ENCODE results near the gene BORCS6. TPM values are rescaled to one million over a fixed set of nuclear protein-coding genes. Genes with fewer than 3 reads are reported as not detected.
A peak's percentile ranks its signal among the peaks of the same experiment; 100 is the strongest.

Gene BORCS6
- polyA plus RNA-seq, 1 donor from 2014 or later: 12.1 TPM

DNA sequence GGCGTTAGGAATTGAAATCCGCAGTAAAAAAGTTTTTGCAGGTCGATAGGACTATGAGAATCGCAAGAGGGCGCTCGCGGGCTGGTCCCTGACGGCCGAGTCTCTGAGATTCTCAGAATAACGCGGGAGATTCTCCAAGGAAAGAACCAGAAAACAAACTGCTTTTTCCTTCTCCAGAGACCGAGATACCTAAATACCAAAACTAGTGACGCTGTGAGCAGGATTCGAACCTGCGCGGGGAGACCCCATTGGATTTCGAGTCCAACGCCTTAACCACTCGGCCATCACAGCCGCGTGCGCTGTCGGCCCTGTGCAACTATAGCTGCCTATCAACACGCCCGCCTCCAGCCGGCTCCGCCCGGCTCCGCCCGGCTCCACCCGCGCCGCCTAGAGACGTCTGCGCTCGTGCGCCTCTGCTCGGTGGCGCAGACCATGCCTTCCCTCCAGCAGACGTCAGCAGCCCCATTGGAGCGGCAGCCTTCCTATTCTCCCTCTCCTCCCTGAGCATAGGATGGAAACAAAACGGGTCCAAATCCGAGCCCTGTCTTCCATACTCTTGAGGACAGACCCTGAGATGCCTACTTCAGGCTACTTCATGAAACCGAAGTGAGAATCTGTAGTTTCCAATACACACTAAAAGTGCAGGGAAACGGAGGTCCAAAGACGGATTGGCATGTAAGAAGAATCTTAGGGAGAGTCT lies 51.2 kb downstream of the BORCS6 start (continued):
- TF ChIP-seq POLR2AphosphoS5 (IDR thresholded peaks at IDR 0.05) (peak; percentile 73), EP300 (conservative IDR thresholded peaks at IDR 0.05; ENCODE audit: poor library complexity, severe bottlenecking) (peak; percentile 77), TAF1 (IDR thresholded peaks at IDR 0.05; ENCODE audit: low read depth) (no peak)

DNA sequence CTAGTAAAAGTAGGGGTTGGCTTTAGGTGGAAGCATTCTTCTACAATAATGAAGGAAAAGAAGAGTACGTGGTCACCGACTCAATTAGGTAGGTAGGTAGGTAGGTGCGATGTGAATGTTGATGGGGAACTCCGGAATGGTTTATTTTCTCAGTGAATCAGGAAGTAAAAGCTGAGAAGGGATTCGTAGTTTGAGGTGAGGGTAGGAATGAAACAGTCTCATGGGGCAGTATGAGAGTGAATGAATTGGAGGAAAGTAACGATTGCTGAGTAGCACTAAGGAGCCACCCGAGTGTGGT lies 51.7 kb downstream of the BORCS6 start:
- Histone ChIP-seq H3K27me3 (ENCODE audit: insufficient read depth, low read depth, low read length) (no peaks in the 10 kb centered on the region), H3K36me3 (ENCODE audit: insufficient read depth, low read length) (no peaks in the 10 kb centered on the region), H3K9me2 (ENCODE audit: insufficient read depth, low read length) (no peaks in the 10 kb centered on the region), H3K79me2 (replicated peaks; ENCODE audit: insufficient read depth, low read length) (no peaks in the 10 kb centered on the region), H3K27ac (ENCODE audit: low read length) (peak overlapping the region; percentile 97), H2AFZ (ENCODE audit: low read depth, low read length) (no peak overlapping the region), H3F3A (ENCODE audit: insufficient read depth, low read length, poor library complexity, severe bottlenecking) (peaks cover 21% of the 10 kb centered on the region), H3K9ac (ENCODE audit: low read length) (peak overlapping the region; percentile 84), H4K20me1 (ENCODE audit: insufficient read depth) (no peaks in the 10 kb centered on the region), H3K9me3 (ENCODE audit: low read length) (no peaks in the 10 kb centered on the region), H3K4me3 (ENCODE audit: low read length) (peak overlapping the region; percentile 80), H3K4me2 (ENCODE audit: low read length) (peak overlapping the region; percentile 70)
- TF ChIP-seq EZH2 (IDR thresholded peaks at IDR 0.05; ENCODE audit: borderline replicate concordance, insufficient read depth, low read length, poor library complexity, severe bottlenecking) (no peak), MXI1 (conservative IDR thresholded peaks at IDR 0.05; ENCODE audit: poor library complexity, severe bottlenecking) (no peak), RAD21 (conservative IDR thresholded peaks at IDR 0.05) (no peak), TAF1 (IDR thresholded peaks at IDR 0.05; ENCODE audit: low read depth) (no peak), POLR2AphosphoS5 (IDR thresholded peaks at IDR 0.05) (no peak), EP300 (conservative IDR thresholded peaks at IDR 0.05; ENCODE audit: poor library complexity, severe bottlenecking) (no peak), SMC3 (conservative IDR thresholded peaks at IDR 0.05; ENCODE audit: poor library complexity) (no peak)
- TF ChIP-seq, protein P1, sequence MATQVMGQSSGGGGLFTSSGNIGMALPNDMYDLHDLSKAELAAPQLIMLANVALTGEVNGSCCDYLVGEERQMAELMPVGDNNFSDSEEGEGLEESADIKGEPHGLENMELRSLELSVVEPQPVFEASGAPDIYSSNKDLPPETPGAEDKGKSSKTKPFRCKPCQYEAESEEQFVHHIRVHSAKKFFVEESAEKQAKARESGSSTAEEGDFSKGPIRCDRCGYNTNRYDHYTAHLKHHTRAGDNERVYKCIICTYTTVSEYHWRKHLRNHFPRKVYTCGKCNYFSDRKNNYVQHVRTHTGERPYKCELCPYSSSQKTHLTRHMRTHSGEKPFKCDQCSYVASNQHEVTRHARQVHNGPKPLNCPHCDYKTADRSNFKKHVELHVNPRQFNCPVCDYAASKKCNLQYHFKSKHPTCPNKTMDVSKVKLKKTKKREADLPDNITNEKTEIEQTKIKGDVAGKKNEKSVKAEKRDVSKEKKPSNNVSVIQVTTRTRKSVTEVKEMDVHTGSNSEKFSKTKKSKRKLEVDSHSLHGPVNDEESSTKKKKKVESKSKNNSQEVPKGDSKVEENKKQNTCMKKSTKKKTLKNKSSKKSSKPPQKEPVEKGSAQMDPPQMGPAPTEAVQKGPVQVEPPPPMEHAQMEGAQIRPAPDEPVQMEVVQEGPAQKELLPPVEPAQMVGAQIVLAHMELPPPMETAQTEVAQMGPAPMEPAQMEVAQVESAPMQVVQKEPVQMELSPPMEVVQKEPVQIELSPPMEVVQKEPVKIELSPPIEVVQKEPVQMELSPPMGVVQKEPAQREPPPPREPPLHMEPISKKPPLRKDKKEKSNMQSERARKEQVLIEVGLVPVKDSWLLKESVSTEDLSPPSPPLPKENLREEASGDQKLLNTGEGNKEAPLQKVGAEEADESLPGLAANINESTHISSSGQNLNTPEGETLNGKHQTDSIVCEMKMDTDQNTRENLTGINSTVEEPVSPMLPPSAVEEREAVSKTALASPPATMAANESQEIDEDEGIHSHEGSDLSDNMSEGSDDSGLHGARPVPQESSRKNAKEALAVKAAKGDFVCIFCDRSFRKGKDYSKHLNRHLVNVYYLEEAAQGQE (IDR thresholded peaks at IDR 0.05; ENCODE audit: borderline replicate concordance): no peak
- TF ChIP-seq, protein P2, sequence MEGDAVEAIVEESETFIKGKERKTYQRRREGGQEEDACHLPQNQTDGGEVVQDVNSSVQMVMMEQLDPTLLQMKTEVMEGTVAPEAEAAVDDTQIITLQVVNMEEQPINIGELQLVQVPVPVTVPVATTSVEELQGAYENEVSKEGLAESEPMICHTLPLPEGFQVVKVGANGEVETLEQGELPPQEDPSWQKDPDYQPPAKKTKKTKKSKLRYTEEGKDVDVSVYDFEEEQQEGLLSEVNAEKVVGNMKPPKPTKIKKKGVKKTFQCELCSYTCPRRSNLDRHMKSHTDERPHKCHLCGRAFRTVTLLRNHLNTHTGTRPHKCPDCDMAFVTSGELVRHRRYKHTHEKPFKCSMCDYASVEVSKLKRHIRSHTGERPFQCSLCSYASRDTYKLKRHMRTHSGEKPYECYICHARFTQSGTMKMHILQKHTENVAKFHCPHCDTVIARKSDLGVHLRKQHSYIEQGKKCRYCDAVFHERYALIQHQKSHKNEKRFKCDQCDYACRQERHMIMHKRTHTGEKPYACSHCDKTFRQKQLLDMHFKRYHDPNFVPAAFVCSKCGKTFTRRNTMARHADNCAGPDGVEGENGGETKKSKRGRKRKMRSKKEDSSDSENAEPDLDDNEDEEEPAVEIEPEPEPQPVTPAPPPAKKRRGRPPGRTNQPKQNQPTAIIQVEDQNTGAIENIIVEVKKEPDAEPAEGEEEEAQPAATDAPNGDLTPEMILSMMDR (IDR thresholded peaks at IDR 0.05; ENCODE audit: poor library complexity, severe bottlenecking): no peak

Other genes starting within 250 kb of the BORCS6 start
- gene GUCY2D, start 187.6 kb downstream of the BORCS6 start, polyA plus RNA-seq: 0.07 and 0.10 TPM in 2 replicates
- not detected in 2 replicates for gene ALOX15B, start 151.1 kb downstream of the BORCS6 start, polyA plus RNA-seq
- gene ALOX12B, start 102.5 kb downstream of the BORCS6 start, polyA plus RNA-seq: 0.31 and 0.34 TPM in 2 replicates
- gene ALOXE3, start 71.7 kb downstream of the BORCS6 start, polyA plus RNA-seq: 0.77 and 1.6 TPM in 2 replicates
- 7.3 and 15.3 TPM in 2 replicates for gene HES7, start 66.1 kb downstream of the BORCS6 start, polyA plus RNA-seq
- 1.9 and 2.0 TPM in 2 replicates for gene PER1, start 37.8 kb downstream of the BORCS6 start, polyA plus RNA-seq
- gene VAMP2, start 27.2 kb downstream of the BORCS6 start, polyA plus RNA-seq: 91.6 and 98.3 TPM in 2 replicates
- gene TMEM107, start 13.8 kb downstream of the BORCS6 start, polyA plus RNA-seq: 23.3 and 31.7 TPM in 2 replicates
- 0.84 and 4.8 TPM in 2 replicates for gene AURKB, start 20.4 kb upstream of the BORCS6 start, polyA plus RNA-seq
- gene CTC1, start 57.9 kb upstream of the BORCS6 start, polyA plus RNA-seq: 11.9 and 16.5 TPM in 2 replicates
- 11.0 and 11.7 TPM in 2 replicates for gene PFAS, start 59.1 kb upstream of the BORCS6 start, polyA plus RNA-seq
- gene RANGRF, start 98.5 kb upstream of the BORCS6 start, polyA plus RNA-seq: 20.9 and 42.5 TPM in 2 replicates
- gene SLC25A35, start 105.2 kb upstream of the BORCS6 start, polyA plus RNA-seq: 0.25 TPM in 1 of 2 replicates, not detected in the other
- gene ARHGEF15, start 120.1 kb upstream of the BORCS6 start, polyA plus RNA-seq: 0.10 and 0.14 TPM in 2 replicates
- not detected in 2 replicates for gene ODF4, start 149.7 kb upstream of the BORCS6 start, polyA plus RNA-seq
- gene RPL26, start 193.0 kb upstream of the BORCS6 start, polyA plus RNA-seq: 3,508 and 4,061 TPM in 2 replicates
- gene RNF222, start 207.6 kb upstream of the BORCS6 start, polyA plus RNA-seq: not detected in 2 replicates
- gene NDEL1, start 245.7 kb upstream of the BORCS6 start, polyA plus RNA-seq: 25.7 and 33.8 TPM in 2 replicates